Mucosa of gallbladder (tissue), 1 donor: ENCODE results near the gene RCVRN. TPM values are rescaled to one million over a fixed set of nuclear protein-coding genes. Genes with fewer than 3 reads are reported as not detected.

Experiments used
- DNase-seq: peaks from one replicate; pipeline ENCODE4 v3.0.0-alpha.2; 2020; ENCODE audit warnings: low spot score
- total RNA-seq: library from RNA; stranded (reverse); gene quantifications from one replicate; pipeline ENCODE4 v1.2.1, GENCODE V29; 2021
- donor health status: DM: no; HTN: no; CAD: no.

RCVRN gene
- 0.20 TPM for total RNA-seq

DNA sequence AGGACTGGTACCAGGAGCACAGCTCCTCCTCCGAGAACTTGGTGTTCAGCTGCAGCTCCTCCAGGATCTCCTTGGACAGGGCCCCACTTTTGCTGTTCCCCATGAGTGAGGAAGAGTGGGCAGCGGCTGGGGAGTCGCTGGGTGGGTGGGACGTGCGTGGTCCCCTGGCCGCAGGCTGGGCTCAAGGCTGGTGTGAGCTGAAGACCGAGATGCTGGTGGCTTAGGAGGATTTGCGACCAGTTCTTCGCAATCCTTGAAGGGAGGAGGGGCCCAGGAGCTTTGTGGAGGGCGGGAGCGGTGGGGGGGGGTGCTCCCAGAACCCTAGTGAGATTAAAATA is at the start of gene RCVRN:
TSS of gene RCVRN (minus strand) at position 194 of the 338 bp plus-strand sequence. CDS start at position 103, 91 bp downstream.
- DNase-seq: no peak

DNA sequence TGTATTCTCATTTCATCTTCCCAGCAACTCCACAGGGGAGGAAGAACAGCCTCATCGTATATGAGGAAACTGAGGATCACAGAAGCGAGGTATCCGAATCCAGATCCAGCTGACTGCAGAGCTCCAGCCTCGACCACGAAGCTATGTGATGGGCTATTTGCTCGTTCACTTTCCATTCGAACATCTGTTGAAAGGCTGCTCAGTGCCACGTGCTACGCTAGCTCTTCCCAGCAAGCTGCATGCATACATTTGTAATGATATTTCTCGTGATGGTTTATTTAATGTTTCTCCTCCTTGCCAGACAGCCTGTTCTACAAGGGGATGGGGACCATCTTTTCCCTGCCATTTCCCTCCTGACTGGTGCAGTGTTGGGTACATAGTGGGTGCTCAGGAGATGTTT is 48.4 kb upstream of the RCVRN start:
- no peak for DNase-seq

DNA sequence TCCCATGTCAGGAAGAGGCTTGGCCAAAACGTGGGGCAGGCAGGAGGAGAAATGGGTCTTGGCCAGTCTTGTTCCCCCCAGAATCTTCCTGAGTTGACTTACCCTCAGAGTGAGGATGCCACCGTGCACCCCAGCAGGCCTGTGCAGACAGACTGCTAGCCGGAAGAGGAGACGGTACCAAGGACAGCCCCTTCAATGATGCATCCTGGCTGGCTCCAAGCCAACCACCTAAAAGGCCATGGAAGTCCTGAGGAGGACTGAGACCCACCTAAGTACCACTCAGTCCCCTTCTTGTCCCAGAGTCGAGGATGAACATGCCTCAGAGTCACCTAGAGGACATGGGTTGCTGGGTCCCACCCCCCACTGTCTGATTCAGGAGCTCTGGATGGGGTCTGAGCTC is 46.7 kb upstream of the RCVRN start:
- no peak for DNase-seq

DNA sequence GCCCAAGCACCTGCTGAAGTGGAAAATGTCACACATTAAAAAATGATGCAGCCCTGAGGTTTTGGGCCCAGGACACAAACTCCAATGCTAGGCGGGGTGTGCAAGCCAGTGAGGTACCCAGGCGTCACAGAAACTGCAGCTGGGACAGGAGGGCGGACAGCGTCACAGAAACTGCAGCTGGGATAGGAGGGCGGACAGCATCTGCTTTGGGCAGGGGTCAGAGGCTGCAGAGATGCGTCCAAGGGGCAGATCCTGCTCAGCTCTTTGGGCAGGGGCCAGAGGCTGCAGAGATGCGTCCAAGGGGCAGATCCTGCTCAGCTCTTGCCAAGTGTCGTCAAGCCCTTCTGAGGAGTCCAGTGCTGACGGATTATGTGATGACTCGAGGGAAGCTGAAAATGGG is 43.9 kb upstream of the RCVRN start:
- no peak for DNase-seq

- no peak for DNase-seq
Observed at GRCh38 chr17:9944704-9945103, 39.6 kb upstream of the RCVRN start.

GRCh38 chr17:9943343-9943742 is 38.3 kb upstream of the RCVRN start:
- DNase-seq: no peak

DNA sequence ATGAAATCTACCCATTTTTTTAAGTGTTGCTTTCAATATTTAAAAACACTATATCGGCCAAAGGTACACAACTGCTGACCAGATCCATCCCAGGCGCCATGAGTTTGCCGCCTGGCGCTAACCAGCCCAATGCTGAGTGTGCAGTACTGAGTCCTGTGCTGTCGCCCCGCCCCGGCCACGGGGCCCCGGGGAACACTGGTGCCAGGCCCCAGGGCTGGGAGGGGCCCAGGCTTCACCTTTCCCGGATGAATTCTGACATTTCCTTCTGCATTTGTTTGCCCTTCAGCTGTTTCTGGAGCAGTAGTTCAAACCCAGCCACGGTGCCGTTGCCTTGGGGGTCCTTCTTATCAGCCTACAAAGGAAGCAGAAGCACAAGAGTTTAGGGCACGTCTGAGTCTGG is 37.8 kb upstream of the RCVRN start:
- no peak for DNase-seq

DNA sequence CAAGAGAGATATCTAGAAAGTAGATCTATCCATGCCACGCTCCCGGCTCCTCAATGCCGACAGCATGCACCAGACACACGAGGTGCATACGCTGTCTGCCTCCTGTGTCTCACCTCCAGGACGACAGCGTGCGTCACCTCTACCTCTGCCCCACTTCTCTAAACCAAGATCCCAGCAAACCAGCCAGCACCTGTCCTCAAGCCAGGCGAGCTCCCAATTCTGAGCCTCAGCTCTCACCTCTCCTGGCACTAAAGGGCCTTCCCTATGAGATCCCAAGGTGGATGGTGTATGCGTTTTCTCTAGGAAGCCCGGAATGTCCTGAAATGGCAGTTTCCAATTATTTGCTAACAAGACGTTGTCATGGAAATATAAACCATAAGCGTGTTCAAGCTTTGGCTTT is 36.2 kb upstream of the RCVRN start:
- no peak for DNase-seq

DNA sequence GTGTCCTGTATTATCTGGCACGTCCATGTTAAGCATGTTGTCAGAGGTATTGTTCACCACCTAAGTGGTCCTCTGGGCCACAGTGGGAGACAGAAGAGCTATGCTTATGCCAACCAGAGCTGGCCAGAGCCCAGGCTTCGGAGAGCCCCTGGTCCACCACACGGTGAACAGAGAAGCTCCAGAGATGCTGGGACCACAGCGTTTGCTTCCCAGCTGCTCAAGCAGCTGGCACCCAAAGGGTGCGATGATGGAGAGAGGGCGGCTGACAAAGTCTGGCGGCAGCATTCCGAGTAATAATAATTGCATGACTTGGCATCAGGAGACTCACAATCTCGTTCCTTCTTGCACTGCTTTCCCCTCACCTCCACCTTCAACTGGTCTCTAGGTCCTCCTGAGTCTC is 35.8 kb upstream of the RCVRN start:
- no peak for DNase-seq

DNA sequence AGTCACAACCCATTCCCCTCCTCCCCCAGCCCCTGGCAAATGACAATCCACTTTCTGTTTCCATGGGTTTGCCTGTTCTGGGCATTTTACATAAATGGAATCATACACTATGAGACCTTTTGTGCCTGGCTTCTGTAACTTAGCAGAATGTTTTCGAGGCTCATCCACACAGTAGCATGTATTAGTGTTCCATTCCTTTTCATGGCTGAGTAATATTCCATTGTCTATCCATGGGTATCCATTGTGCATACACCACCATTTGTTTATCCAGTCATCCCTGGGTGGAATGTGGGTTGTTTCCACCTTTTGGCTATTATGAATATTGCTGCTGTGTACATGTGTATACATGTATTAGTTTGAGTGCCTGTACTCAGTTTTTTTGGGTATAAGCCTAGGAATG is 33.7 kb upstream of the RCVRN start:
- DNase-seq: no peak

DNA sequence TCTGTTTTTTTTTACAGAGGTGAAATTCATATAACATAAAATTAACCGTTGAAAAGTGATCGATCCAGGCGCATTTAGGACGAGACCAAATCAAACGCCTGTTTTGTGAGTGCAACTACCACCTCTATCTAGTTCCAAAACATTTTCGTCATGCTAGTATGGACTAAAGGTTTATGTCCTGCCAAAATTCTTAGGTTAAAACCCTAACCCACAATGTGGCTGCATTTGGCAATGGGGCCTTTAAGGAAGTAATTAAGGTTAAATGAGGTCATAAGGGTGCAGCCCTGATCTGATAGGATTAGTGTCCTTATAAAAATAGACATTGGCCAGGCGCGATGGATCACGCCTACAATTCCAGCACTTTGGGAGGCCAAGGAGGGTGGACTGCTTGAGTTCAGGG is 32.8 kb upstream of the RCVRN start:
- no peak for DNase-seq

DNA sequence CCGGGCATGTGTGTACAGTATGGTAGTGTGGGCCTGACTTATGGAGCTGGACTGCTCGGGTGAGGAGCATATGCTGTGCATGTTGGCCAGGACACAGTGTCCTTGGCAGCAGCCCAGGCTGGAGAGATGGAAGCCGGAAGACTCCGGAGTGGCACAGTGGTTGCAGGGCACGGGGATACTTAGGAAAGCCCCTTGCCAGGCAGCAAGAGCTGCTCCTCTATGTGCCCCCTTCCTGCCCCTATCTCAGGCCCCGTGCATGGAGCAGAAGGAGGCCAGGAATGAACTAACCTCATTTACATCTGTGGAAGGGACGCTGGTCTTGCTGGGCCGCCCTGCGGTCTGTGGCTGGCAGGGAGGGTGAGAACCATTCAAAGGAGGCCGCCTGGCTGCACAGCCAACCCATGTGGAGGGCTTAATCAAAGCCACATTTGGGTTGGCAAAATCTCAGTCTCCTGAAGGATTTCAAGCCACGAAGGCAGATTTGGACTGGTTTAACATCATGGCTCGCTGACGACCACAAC is 32.2 kb upstream of the RCVRN start:
- peak; percentile 33 for DNase-seq

DNA sequence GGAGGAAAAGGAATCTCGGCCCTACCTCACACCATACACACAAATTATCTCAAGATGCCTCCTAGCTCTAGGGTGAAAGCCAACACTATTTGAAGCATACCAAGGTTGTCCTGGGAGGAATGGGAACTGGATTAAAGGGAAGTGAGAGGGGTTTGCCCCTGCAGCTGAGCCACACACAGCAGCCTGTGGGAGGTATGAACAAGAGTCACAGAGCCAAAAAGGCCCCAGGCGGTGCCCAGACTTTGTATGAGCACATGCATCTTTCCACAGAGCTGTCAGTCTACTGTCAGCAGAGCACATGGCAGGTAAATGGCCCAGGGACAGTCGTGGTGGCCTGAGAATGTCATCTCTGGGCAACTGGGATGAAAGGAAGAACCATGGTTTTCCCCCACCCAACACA is 31.0 kb upstream of the RCVRN start:
- DNase-seq: no peak

- DNase-seq: no peak
Observed at GRCh38 chr17:9935408-9935807, 30.3 kb upstream of the RCVRN start.

GRCh38 chr17:9934331-9934730 is 29.3 kb upstream of the RCVRN start:
- DNase-seq: no peak

DNA sequence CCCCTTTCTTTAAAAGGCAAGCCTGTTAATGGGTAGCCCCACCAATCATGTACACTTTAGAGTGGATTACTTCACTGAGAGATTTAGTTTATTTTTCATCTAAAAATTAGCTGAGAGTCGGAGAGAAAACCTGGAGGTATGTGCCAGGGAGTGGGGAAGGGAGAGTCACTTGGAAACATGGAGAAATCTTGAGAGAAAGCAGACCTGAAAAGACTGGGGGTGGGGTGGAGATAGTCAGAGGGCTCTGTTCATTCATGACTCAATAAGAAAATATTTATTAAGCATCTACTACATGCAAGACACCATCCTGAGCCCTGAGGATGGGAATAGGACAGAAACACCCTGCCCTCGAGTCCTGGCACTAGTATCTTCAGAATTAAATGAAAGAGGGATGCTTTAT is 27.4 kb upstream of the RCVRN start:
- no peak for DNase-seq

- no peak for DNase-seq
Observed at GRCh38 chr17:9931144-9931741, 26.2 kb upstream of the RCVRN start.

GRCh38 chr17:9929871-9930270 is 24.8 kb upstream of the RCVRN start:
- DNase-seq: no peak

DNA sequence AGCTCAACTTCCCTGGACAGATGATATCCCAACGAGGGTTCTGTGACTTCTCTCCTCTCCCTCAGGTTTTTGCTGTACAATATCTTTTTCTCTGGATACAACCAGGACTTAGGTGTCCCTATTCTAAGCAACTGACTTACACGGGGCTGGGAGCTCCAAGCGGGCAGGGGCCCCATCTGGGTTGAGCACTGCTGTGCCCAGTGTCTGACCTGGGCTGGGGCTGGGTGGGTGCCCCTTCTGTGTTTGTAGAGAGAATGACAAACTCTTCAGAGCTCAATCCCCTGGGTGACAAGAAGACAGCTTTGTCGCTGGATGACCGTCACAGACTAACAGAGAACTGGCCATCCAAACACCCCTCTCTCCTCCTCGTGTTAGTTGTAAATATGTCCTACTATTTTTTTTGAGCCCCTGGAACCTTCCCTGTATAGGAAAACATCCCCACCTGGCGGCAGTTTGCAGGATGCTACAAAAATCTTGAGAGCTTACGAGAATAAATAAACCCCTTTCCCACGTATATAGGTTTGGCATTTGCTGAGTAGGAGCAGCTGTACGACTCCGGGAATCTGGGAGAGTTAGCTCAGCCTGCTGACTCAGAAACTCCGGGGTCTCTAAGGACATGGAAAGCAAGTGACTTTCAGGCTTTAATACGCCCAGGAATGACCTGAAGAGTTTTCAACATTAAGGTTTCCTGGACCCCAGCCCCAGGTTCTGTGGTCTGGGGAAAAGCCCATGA is 23.7 kb upstream of the RCVRN start:
- DNase-seq: no peak

DNA sequence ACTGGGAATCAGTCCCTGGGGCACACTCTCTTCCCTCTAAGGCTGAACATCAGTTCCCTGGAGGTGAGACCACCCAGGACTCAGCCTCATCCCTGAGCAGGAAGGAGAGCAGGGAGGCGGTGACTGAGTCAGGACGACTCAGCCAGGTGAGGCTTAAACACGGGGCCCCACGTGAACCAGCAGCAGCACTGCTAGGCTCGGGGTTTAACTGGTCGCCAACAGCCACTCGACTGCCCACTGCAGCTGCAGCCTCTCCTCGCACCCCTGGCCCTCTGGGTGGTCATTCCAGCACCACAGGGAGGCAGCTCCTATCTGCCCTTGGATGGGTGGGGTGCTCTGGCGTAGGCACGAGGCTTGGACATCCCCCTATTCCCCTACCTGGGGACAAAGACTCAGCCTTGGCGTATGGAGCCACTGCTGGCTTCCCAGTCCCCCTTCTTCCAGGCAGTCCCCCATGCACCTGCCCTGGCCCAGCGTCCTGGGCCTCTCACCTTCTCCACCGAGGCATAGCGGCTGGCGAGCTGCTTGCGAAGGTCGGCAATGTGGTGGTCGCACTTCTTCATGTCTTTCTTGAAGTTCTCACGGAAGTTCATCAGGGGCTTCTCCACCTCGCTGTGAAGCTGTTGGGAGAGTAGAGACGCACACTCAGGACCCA is 21.2 kb upstream of the RCVRN start:
- no peak for DNase-seq

GRCh38 chr17:9925457-9925856 is 20.4 kb upstream of the RCVRN start:
- no peak for DNase-seq

DNA sequence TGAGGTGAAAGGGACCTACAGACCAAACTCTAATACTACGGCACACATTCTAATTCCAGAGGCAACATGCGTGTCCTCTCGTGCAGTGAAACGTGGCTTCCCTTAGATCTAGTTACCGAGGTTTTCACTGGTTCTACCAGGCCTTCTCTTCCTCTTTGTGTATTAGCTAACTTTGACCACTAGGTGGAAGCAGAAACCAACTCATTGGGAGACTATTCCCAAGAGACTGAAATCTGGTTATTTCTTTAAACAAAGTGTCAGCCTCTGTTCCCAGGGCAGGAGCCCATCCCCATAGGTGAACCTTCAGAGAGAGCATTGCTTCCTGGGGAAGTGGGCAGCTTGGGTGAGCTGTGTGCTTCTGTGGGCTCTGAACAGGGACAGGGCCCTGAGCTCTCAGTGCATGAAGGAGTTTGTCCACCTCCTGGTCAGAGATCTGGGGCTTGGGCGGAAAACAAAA is 19.7 kb upstream of the RCVRN start:
- peak; percentile 19 for DNase-seq
